KOPT-K1 (cell line): ENCODE measurements around the gene TAP2.

Source experiments
- H3K27ac ChIP-seq: fragments of 200-600 bp; sonication (generic); 2 replicates; pipeline ENCODE4 v1.5.1; 2016; ENCODE audit warnings: antibody characterized with exemption, mild to moderate bottlenecking, low read depth, low read length; ENCODE audit not compliant: poor library complexity, severe bottlenecking
- H3K36me3 ChIP-seq: fragments of 200-600 bp; sonication (generic); 2 replicates; pipeline ENCODE4 v1.5.1; 2017; ENCODE audit warnings: antibody characterized with exemption, mild to moderate bottlenecking, low read length, moderate library complexity; ENCODE audit not compliant: insufficient read depth
- H3K9me3 ChIP-seq: fragments of 200-600 bp; sonication (generic); 2 replicates; pipeline ENCODE4 v1.5.1; 2017; ENCODE audit warnings: antibody characterized with exemption, low read length, mild to moderate bottlenecking; ENCODE audit not compliant: insufficient read depth, poor library complexity, severe bottlenecking

The TAP2 gene

GRCh38 chr6:32845384-32845884, 6.9 kb upstream of the TAP2 start:
- Histone ChIP-seq H3K9me3 (no peaks in the 10 kb centered on the region), H3K36me3 (peaks cover 70% of the 10 kb centered on the region), H3K27ac (peak overlapping the region; percentile 99)

- H3K9me3 ChIP-seq: no peaks in the 10 kb centered on the region
- H3K27ac ChIP-seq: peak overlapping the region; percentile 99
- H3K36me3 ChIP-seq: peaks cover 70% of the 10 kb centered on the region
These were observed 6.4 kb upstream of the TAP2 start for GRCh38 chr6:32844839-32845383.

GRCh38 chr6:32843979-32844838, 5.7 kb upstream of the TAP2 start, which contains the start of gene PSMB8:
Gene PSMB8 (minus strand): TSS chr6:32844047. CDS start chr6:32843996, 51 bp downstream.
- H3K36me3 ChIP-seq: peaks cover 70% of the 10 kb centered on the region
- H3K27ac ChIP-seq: peak within 1 kb of the TSS; percentile 99
- H3K9me3 ChIP-seq: no peaks in the 10 kb centered on the region

- peaks cover 62% of the 10 kb centered on the region for H3K36me3 ChIP-seq
- H3K9me3 ChIP-seq: no peaks in the 10 kb centered on the region
- H3K27ac ChIP-seq: peak overlapping the region; percentile 99
These were observed 4.9 kb upstream of the TAP2 start for GRCh38 chr6:32843331-32843978.

GRCh38 chr6:32842690-32843089, 4.2 kb upstream of the TAP2 start:
- H3K36me3 ChIP-seq: peaks cover 54% of the 10 kb centered on the region
- no peaks in the 10 kb centered on the region for H3K9me3 ChIP-seq
- H3K27ac ChIP-seq: peak overlapping the region; percentile 99

GRCh38 chr6:32842021-32842650, 3.6 kb upstream of the TAP2 start:
- H3K36me3 ChIP-seq: peaks cover 49% of the 10 kb centered on the region
- peak overlapping the region; percentile 99 for H3K27ac ChIP-seq
- no peaks in the 10 kb centered on the region for H3K9me3 ChIP-seq

GRCh38 chr6:32840604-32841246, 2.2 kb upstream of the TAP2 start:
- Histone ChIP-seq H3K9me3 (no peaks in the 10 kb centered on the region), H3K27ac (peak overlapping the region; percentile 99), H3K36me3 (peaks cover 48% of the 10 kb centered on the region)

GRCh38 chr6:32839356-32839755, 817 bp upstream of the TAP2 start:
- Histone ChIP-seq H3K36me3 (peaks cover 60% of the 10 kb centered on the region), H3K9me3 (no peaks in the 10 kb centered on the region), H3K27ac (peak overlapping the region; percentile 99)

GRCh38 chr6:32837651-32838113, 857 bp downstream of the TAP2 start:
- Histone ChIP-seq H3K36me3 (peaks cover 74% of the 10 kb centered on the region), H3K27ac (peak overlapping the region; percentile 92), H3K9me3 (no peaks in the 10 kb centered on the region)

- Histone ChIP-seq H3K9me3 (no peaks in the 10 kb centered on the region), H3K36me3 (peaks cover 74% of the 10 kb centered on the region), H3K27ac (no peak overlapping the region)
These were observed 1.7 kb downstream of the TAP2 start for GRCh38 chr6:32836873-32837272.

- no peak overlapping the region for H3K27ac ChIP-seq
- H3K36me3 ChIP-seq: peaks cover 75% of the 10 kb centered on the region
- H3K9me3 ChIP-seq: no peaks in the 10 kb centered on the region
These were observed 3.2 kb downstream of the TAP2 start for GRCh38 chr6:32835167-32835893.

- no peaks in the 10 kb centered on the region for H3K9me3 ChIP-seq
- H3K36me3 ChIP-seq: peaks cover 83% of the 10 kb centered on the region
- H3K27ac ChIP-seq: no peak overlapping the region
These were observed 4.9 kb downstream of the TAP2 start for GRCh38 chr6:32833664-32834063.

GRCh38 chr6:32832535-32832934, 6.0 kb downstream of the TAP2 start:
- Histone ChIP-seq H3K9me3 (no peaks in the 10 kb centered on the region), H3K36me3 (peaks cover 93% of the 10 kb centered on the region), H3K27ac (no peak overlapping the region)

- no peak overlapping the region for H3K27ac ChIP-seq
- H3K9me3 ChIP-seq: no peaks in the 10 kb centered on the region
- peaks cover 82% of the 10 kb centered on the region for H3K36me3 ChIP-seq
These were observed 7.6 kb downstream of the TAP2 start for GRCh38 chr6:32830936-32831335.
